A549 treated with RU486 at 1 μM for 4 hours (cell line): ENCODE measurements around the gene SLFN13. TPM values are rescaled to one million over a fixed set of nuclear protein-coding genes. Genes with fewer than 3 reads are reported as not detected.

Experiments
- total RNA-seq: library from RNA; stranded (reverse); fragments of 200-300 nt; extraction: Qiagen RNA extraction; gene quantifications from 5 replicates; pipeline ENCODE4 v1.2.3, GENCODE V29; 2022; ENCODE audit warnings: low read depth

SLFN13 gene
- 3.1 to 4.4 TPM (median 3.6 TPM) in 5 replicates for total RNA-seq

GRCh38 chr17:35448214-35448898 is at the start of gene SLFN13:
Gene SLFN13, minus strand, starts transcription at chr17:35448766. Its CDS starts 3,086 bp downstream, at chr17:35445680.

GRCh38 chr17:35432176-35433074 is 16.1 kb downstream of the SLFN13 start, which contains the start of gene SLFN12:
Gene SLFN12, minus strand, starts transcription at chr17:35432500. Its CDS starts 9,472 bp downstream, at chr17:35423028.

Other genes starting within 250 kb of the SLFN13 start
- gene SLFN5, start 205.7 kb downstream of the SLFN13 start, total RNA-seq: 2.0 to 3.3 TPM (median 2.8 TPM) in 5 replicates
- 4.9 to 7.3 TPM (median 5.3 TPM) in 5 replicates for gene SLFN11, start 75.1 kb downstream of the SLFN13 start, total RNA-seq
- 0.06 to 0.12 TPM in 2 of 5 replicates, not detected in the others for gene SLFN12, start 16.3 kb downstream of the SLFN13 start, total RNA-seq
- 0.05 TPM in 1 of 5 replicates, not detected in the others for gene SLFN12L, start 88.9 kb upstream of the SLFN13 start, total RNA-seq
- not detected in 5 replicates for gene SLFN14, start 112.1 kb upstream of the SLFN13 start, total RNA-seq
- gene PEX12, start 129.8 kb upstream of the SLFN13 start, total RNA-seq: 6.0 to 7.8 TPM (median 7.5 TPM) in 5 replicates
- gene AP2B1, start 138.6 kb upstream of the SLFN13 start, total RNA-seq: 123 to 148 TPM (median 144 TPM) in 5 replicates